ENCODE measurements around the gene DCD. TPM values are rescaled to one million over a fixed set of nuclear protein-coding genes. Genes with fewer than 3 reads are reported as not detected.

The DCD gene
- total RNA-seq, 2 donors from 2014 or later, result not detected

GRCh38 chr12:54612225-54612750 is 35.9 kb downstream of the DCD start:
- no peaks in the 10 kb centered on the region for H3K4me1 ChIP-seq
- H3K4me3 ChIP-seq, result no peak overlapping the region
- intact Hi-C loops (cut with DNase I), result no loop called here
- no peaks in the 10 kb centered on the region for H3K9me3 ChIP-seq
- H3K9ac ChIP-seq (ENCODE audit: low read depth in 2 of 2, low read length in 2 of 2), result no peak overlapping the region
- H3K27ac ChIP-seq, result no peak overlapping the region
- DNase-seq, result no peak
- no peaks in the 10 kb centered on the region for H3K36me3 ChIP-seq
- TF ChIP-seq CTCF (IDR thresholded peaks at IDR 0.05), result no peak
- H3K27me3 ChIP-seq, result no peaks in the 10 kb centered on the region

GRCh38 chr12:54611715-54612149 is 36.4 kb downstream of the DCD start:
- intact Hi-C loops (cut with DNase I), result no loop called here
- DNase-seq, result no peak
- Histone ChIP-seq H3K27ac (no peak overlapping the region), H3K27me3 (no peaks in the 10 kb centered on the region), H3K4me3 (no peak overlapping the region), H3K9me3 (no peaks in the 10 kb centered on the region), H3K4me1 (no peaks in the 10 kb centered on the region), H3K36me3 (no peaks in the 10 kb centered on the region), H3K9ac (ENCODE audit: low read depth in 2 of 2, low read length in 2 of 2) (no peak overlapping the region)
- no peak for TF ChIP-seq CTCF (IDR thresholded peaks at IDR 0.05)

GRCh38 chr12:54608769-54609168 is 39.4 kb downstream of the DCD start:
- H3K4me1 ChIP-seq, result no peaks in the 10 kb centered on the region
- no peak for TF ChIP-seq CTCF (IDR thresholded peaks at IDR 0.05)

GRCh38 chr12:54608156-54608555 is 40.0 kb downstream of the DCD start:
- Histone ChIP-seq H3K9me3 (no peaks in the 10 kb centered on the region), H3K27me3 (no peaks in the 10 kb centered on the region), H3K27ac (no peak overlapping the region), H3K36me3 (no peaks in the 10 kb centered on the region), H3K4me1 (no peaks in the 10 kb centered on the region), H3K4me3 (no peak overlapping the region), H3K9ac (ENCODE audit: low read depth in 2 of 2, low read length in 2 of 2) (no peak overlapping the region)
- intact Hi-C loops (cut with DNase I), result no loop called here
- no peak for DNase-seq
- TF ChIP-seq CTCF (IDR thresholded peaks at IDR 0.05), result no peak

More at GRCh38 chr12:54608769-54609168, 39.4 kb downstream of the DCD start:
- intact Hi-C loops (cut with DNase I), result no loop called here
- H3K9me3 ChIP-seq, result no peaks in the 10 kb centered on the region
- no peak overlapping the region for H3K4me3 ChIP-seq
- H3K27me3 ChIP-seq, result no peaks in the 10 kb centered on the region
- DNase-seq, result no peak
- no peaks in the 10 kb centered on the region for H3K36me3 ChIP-seq
- H3K27ac ChIP-seq, result no peak overlapping the region
- H3K9ac ChIP-seq (ENCODE audit: low read depth in 2 of 2, low read length in 2 of 2), result no peak overlapping the region

- no peaks in the 10 kb centered on the region for H3K9me3 ChIP-seq
- intact Hi-C loops (cut with DNase I), result no loop called here
- H3K36me3 ChIP-seq, result no peaks in the 10 kb centered on the region
- H3K4me1 ChIP-seq, result no peaks in the 10 kb centered on the region
- no peak overlapping the region for H3K4me3 ChIP-seq
- TF ChIP-seq CTCF (IDR thresholded peaks at IDR 0.05), result no peak
- no peaks in the 10 kb centered on the region for H3K27me3 ChIP-seq
- no peak overlapping the region for H3K9ac ChIP-seq (ENCODE audit: low read depth in 2 of 2, low read length in 2 of 2)
- no peak overlapping the region for H3K27ac ChIP-seq
- DNase-seq, result no peak
Measured at GRCh38 chr12:54606556-54606955, 41.6 kb downstream of the DCD start.

Data from colonic mucosa (tissue), 4 donors.